BE2C (cell line): Measurements from ENCODE around the gene RPA1.
A peak's percentile ranks its signal among the peaks of the same experiment; 100 is the strongest.

Source experiments
- DNase-seq: peaks from one replicate; pipeline ENCODE4 v3.0.0-alpha.2; 2020
- H3K27me3 ChIP-seq: fragments of 250-450 bp; sonication (Bioruptor Pico); 2 replicates; pipeline ENCODE4 v1.5.1; 2020; ENCODE audit warnings: mild to moderate bottlenecking
- H3K36me3 ChIP-seq: fragments of 250-450 bp; sonication (Bioruptor Pico); 2 replicates; pipeline ENCODE4 v1.5.1; 2020; ENCODE audit warnings: mild to moderate bottlenecking
- H3K4me1 ChIP-seq: fragments of 250-450 bp; sonication (Bioruptor Pico); 2 replicates; pipeline ENCODE4 v1.5.1; 2020
- H3K4me3 ChIP-seq: 2 replicates; pipeline ENCODE4 v1.5.1; 2011; ENCODE audit warnings: low read depth, low read length
- H3K9me3 ChIP-seq: fragments of 250-450 bp; sonication (Bioruptor Pico); 2 replicates; pipeline ENCODE4 v1.5.1; 2020
- CTCF ChIP-seq: IDR thresholded peaks from 2 replicates; pipeline ENCODE4 v1.5.1; 2012; ENCODE audit warnings: mild to moderate bottlenecking, low read depth, low read length

RPA1 gene

GRCh38 chr17:1907216-1907631, 77.4 kb downstream of the RPA1 start:
- TF ChIP-seq CTCF, result no peak
- no peak for DNase-seq
- H3K4me1 ChIP-seq, result peaks cover 4% of the 10 kb centered on the region; the same call in 1 of the 2 replicates
- no peaks in the 10 kb centered on the region for H3K9me3 ChIP-seq
- H3K4me3 ChIP-seq, result no peak overlapping the region
- no peaks in the 10 kb centered on the region for H3K36me3 ChIP-seq
- H3K27me3 ChIP-seq, result no peaks in the 10 kb centered on the region

GRCh38 chr17:1907909-1908698, 78.3 kb downstream of the RPA1 start:
- Histone ChIP-seq H3K9me3 (no peaks in the 10 kb centered on the region), H3K4me3 (no peak overlapping the region), H3K4me1 (peaks cover 4% of the 10 kb centered on the region; the same call in 1 of the 2 replicates), H3K36me3 (no peaks in the 10 kb centered on the region), H3K27me3 (no peaks in the 10 kb centered on the region)
- DNase-seq, result no peak
- TF ChIP-seq CTCF, result no peak

- no peaks in the 10 kb centered on the region for H3K36me3 ChIP-seq
- peaks cover 4% of the 10 kb centered on the region; the same call in 1 of the 2 replicates for H3K4me1 ChIP-seq
- no peak overlapping the region for H3K4me3 ChIP-seq
- peak; percentile 66 for DNase-seq
- peak; percentile 73 for TF ChIP-seq CTCF
- no peaks in the 10 kb centered on the region for H3K27me3 ChIP-seq
- H3K9me3 ChIP-seq, result no peaks in the 10 kb centered on the region
Observed at GRCh38 chr17:1908699-1909309, 79.0 kb downstream of the RPA1 start.

DNA sequence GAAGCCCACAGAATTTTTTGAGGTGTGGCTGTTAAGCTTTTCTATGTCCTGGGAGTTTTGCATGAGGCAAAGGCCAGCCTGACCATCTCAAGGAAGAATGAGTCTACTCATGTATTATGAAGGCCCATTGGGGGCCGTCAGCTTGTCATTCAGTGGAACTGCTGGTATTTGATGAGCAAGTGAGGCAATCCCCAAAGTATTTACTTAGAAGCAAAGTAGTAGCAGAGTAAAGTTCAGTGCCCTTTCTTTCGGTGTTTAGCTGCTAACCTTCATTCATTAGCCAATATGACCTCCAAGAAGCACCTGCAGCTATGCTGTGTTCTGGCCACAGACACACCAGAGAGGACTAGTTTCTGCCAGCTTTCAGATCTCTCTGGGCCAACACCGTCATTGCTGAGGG, 80.2 kb downstream of the RPA1 start:
- Histone ChIP-seq H3K36me3 (no peaks in the 10 kb centered on the region), H3K9me3 (no peaks in the 10 kb centered on the region), H3K4me1 (peaks cover 1% of the 10 kb centered on the region; the same call in 1 of the 2 replicates), H3K27me3 (no peaks in the 10 kb centered on the region), H3K4me3 (no peak overlapping the region)
- TF ChIP-seq CTCF, result no peak
- no peak for DNase-seq

DNA sequence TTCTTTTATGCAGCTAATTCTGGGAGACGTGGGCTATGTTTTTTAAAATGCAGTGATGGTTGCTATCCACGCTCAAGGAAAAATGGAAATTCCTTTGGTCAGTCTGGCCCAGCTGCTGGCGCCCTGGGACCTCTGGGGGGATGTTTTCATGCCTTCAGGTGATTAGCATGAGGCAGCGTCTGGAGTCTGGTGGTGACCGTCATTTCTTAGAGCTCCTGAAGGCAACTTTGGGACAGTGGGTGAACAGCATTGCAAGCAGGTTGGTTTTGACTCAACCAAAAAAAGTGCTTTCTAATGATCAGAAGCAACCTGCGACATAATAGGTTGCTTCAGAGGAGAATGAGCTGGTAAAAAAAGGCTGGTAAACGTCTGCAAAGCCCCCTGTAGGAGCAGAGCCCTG, 82.3 kb downstream of the RPA1 start:
- Histone ChIP-seq H3K36me3 (no peaks in the 10 kb centered on the region), H3K4me1 (no peaks in the 10 kb centered on the region), H3K4me3 (no peak overlapping the region), H3K27me3 (no peaks in the 10 kb centered on the region), H3K9me3 (no peaks in the 10 kb centered on the region)
- no peak for TF ChIP-seq CTCF
- DNase-seq, result no peak

DNA sequence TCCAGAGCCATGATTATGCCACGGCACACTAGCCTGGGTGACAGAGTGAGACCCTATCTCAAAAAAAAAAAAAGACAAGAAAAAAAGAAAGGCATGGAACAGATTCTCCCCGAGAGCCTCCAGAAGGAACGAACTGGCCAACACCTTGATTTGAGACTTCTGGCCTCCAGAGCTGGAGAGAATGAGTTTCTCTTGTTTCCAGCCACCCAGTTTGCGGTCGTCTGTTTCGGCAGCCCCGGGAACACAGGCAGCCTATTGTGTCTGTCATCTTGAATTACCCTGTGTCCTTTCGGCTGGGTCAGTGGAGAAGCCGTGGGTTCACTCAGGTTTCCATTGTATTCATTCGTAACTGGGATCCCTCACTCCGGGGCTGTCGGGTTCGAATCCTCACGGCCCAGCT, 83.9 kb downstream of the RPA1 start:
- Histone ChIP-seq H3K27me3 (no peaks in the 10 kb centered on the region), H3K36me3 (no peaks in the 10 kb centered on the region), H3K9me3 (no peaks in the 10 kb centered on the region), H3K4me3 (no peak overlapping the region), H3K4me1 (no peaks in the 10 kb centered on the region)
- TF ChIP-seq CTCF, result no peak
- no peak for DNase-seq
